Panc1 (cell line): Measurements from ENCODE around the gene NLRP1.

Experiments
- TF ChIP-seq, protein P1 (sequence below): fragments of 450-650 bp; IDR thresholded peaks from 2 replicates; pipeline ENCODE4 v1.5.1; 2017; ENCODE audit warnings: mild to moderate bottlenecking
- TF ChIP-seq, protein P2 (sequence below), 2 experiments: IDR thresholded peaks; 2 replicates each; pipeline ENCODE4 v1.6.1; 2011 to 2012; ENCODE audit warnings: low read depth in 2 of 2, control low read depth in 1 of 2, low read length in 1 of 2, mild to moderate bottlenecking in 1 of 2, moderate library complexity in 1 of 2; ENCODE audit not compliant: insufficient read depth in 1 of 2

DNA sequence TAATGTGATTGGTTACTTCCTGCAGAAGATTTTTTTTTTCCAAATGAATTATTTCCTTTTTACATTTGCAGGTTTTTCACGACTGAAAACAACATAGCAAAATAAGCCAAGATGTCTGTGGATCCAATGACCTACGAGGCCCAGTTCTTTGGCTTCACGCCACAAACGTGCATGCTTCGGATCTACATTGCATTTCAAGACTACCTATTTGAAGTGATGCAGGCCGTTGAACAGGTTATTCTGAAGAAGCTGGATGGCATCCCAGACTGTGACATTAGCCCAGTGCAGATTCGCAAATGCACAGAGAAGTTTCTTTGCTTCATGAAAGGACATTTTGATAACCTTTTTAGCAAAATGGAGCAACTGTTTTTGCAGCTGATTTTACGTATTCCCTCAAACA is 95.6 kb downstream of the NLRP1 start:
- TF ChIP-seq, protein P1, sequence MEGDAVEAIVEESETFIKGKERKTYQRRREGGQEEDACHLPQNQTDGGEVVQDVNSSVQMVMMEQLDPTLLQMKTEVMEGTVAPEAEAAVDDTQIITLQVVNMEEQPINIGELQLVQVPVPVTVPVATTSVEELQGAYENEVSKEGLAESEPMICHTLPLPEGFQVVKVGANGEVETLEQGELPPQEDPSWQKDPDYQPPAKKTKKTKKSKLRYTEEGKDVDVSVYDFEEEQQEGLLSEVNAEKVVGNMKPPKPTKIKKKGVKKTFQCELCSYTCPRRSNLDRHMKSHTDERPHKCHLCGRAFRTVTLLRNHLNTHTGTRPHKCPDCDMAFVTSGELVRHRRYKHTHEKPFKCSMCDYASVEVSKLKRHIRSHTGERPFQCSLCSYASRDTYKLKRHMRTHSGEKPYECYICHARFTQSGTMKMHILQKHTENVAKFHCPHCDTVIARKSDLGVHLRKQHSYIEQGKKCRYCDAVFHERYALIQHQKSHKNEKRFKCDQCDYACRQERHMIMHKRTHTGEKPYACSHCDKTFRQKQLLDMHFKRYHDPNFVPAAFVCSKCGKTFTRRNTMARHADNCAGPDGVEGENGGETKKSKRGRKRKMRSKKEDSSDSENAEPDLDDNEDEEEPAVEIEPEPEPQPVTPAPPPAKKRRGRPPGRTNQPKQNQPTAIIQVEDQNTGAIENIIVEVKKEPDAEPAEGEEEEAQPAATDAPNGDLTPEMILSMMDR = no peak
- TF ChIP-seq, protein P2, sequence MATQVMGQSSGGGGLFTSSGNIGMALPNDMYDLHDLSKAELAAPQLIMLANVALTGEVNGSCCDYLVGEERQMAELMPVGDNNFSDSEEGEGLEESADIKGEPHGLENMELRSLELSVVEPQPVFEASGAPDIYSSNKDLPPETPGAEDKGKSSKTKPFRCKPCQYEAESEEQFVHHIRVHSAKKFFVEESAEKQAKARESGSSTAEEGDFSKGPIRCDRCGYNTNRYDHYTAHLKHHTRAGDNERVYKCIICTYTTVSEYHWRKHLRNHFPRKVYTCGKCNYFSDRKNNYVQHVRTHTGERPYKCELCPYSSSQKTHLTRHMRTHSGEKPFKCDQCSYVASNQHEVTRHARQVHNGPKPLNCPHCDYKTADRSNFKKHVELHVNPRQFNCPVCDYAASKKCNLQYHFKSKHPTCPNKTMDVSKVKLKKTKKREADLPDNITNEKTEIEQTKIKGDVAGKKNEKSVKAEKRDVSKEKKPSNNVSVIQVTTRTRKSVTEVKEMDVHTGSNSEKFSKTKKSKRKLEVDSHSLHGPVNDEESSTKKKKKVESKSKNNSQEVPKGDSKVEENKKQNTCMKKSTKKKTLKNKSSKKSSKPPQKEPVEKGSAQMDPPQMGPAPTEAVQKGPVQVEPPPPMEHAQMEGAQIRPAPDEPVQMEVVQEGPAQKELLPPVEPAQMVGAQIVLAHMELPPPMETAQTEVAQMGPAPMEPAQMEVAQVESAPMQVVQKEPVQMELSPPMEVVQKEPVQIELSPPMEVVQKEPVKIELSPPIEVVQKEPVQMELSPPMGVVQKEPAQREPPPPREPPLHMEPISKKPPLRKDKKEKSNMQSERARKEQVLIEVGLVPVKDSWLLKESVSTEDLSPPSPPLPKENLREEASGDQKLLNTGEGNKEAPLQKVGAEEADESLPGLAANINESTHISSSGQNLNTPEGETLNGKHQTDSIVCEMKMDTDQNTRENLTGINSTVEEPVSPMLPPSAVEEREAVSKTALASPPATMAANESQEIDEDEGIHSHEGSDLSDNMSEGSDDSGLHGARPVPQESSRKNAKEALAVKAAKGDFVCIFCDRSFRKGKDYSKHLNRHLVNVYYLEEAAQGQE (IDR thresholded peaks at IDR 0.05; ENCODE audit: insufficient read depth in 1 of 2, low read depth in 2 of 2, low read length in 1 of 2) = no peak
